Smooth muscle cell of the brain vasculature (primary cell): Measurements from ENCODE around the gene SMARCAD1.
"Not testable (repeated sequence)": the region's sequence is repeated elsewhere in the genome, so short reads cannot be mapped to it uniquely, and the experiment has no call there.

Source experiments
- DNase-seq: peaks from one replicate; pipeline ENCODE4 v3.0.0-alpha.2; 2012; ENCODE audit warnings: low read depth, low spot score

Gene SMARCAD1

DNA sequence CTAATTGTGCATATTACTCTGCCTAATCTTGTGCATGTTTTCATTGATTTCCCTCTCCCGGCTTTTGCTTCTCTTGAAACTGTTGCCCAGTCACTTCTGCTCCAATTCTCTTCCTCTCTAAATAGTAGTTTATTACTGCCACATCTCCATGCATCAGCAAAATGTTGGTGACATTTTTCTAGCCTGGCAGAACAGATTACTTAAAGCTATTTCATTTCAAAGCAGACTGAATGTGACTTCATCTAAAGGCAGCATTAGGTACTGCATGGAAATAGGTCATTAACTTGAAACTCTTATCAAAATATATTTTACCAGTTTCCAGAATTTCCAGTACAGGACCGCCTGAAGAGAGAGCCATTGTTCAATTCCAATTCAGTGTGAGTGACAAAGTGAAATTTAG is 82.6 kb downstream of the SMARCAD1 start:
- no peak for DNase-seq

- DNase-seq: not testable (repeated sequence)
Observed at GRCh38 chr4:94293981-94294380, 86.3 kb downstream of the SMARCAD1 start.

GRCh38 chr4:94295473-94295872 is 87.8 kb downstream of the SMARCAD1 start:
- not testable (repeated sequence) for DNase-seq

DNA sequence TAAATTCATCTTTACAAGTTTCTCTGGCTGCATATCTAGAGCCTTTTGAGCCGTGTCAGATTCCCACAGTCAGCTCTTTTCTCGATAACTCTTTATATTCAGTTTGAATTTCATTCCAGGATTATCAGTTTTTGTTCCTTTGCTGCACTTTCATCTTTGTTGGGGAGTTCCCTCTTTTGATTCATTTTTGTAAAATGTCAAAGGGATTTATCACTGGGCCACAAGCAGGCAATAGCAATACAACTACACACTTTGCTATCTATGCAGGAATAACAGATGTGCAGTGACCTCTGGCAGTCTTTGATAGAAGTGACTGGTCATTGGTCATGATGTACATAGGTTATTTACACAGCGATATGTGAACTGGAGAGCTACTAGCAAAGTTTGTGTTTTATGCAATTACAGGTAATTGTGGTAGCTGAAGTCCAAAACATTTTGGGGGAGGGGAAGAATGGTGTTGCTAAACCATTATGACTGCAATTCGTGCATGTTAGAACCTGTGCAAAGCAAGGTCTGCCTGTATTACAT is 91.1 kb downstream of the SMARCAD1 start:
- DNase-seq: no peak

- DNase-seq: no peak
Observed at GRCh38 chr4:94302191-94302590, 94.5 kb downstream of the SMARCAD1 start.

- DNase-seq: peak; percentile 17
Observed at GRCh38 chr4:94304365-94304971, 96.8 kb downstream of the SMARCAD1 start.

DNA sequence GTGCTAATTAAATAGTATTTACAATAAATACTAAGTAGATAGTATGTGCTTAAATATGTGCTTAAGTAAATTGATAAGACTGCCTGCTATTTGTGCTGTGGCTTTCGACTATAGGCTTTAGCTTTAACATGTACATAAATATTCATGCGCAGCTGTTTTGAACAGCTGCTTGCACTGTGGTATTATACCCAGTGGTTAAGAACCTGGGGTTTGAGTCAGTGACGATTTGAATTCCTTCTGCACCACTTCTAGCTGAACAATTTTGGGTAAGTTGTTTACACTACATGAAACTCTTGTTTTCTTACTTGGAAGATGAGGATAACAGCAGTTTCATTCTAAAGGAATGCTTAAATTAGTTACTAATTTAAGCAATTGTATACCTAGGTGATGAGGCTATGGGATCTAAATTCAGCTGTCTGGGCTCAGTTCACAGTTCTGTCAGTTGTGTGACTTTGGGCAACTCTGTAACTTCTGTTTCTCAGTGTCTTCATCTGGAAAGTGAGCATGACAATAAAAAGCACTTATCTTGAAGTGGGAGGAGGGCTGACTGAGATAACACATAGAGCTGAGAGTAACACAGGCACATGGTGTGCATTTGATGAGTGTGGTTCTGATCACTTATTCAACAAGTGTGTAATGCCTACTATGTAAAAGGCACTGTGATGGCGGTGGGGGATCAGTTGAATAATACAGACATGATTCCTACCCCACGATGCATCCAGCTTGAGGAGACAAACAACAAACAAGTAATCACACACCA is 98.0 kb downstream of the SMARCAD1 start:
- no peak for DNase-seq

DNA sequence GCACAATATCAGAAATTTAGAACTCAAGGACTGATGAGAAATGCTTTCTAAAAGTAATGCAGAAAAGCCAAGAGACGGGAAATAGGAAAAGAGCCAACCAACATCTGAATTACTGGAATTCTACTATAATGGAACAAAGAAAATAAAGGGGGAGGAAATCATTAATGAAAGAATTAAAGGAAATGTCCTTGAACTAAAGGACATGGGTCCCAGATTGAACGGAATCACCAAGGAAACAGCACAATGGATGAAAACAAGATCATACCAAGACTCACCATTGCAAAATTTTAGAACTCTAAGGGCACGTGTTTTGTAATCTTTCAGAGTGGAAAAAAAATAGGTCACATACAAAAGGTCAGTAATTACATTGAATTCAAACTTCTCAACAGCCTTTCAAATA is 99.0 kb downstream of the SMARCAD1 start:
- DNase-seq: no peak

DNA sequence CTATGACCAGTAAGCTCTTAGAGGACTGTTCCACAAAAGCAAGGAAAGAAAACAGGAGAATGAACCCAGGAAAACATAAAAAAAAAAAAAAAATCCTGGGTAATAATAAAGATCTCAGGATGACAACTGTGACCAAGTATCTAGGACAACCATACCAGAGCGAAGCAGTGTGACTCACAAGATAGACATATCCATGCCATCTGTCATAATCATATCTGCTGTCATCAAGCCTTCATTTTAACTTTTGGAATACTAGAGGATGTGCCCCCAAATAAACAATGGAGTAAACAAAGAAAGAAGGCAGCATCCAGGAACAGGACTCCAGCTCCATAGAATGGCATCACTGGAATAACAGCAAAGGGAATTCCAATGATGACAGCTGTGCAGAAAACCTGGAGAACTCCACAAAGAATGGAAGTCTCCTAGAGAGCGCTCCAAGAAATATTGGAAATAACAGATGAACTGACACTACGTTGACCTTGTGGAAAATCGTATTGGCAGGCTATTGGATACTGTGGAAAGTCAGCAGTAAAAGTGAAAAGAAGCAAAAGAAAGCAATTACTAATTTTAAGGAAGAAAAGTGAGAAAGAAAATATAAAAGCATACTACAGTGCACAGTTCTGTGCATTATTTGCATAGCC is 99.7 kb downstream of the SMARCAD1 start:
- DNase-seq: no peak

GRCh38 chr4:94319927-94320326 is 112.3 kb downstream of the SMARCAD1 start:
- DNase-seq: not testable (repeated sequence)

GRCh38 chr4:94325835-94326234 is 118.2 kb downstream of the SMARCAD1 start:
- no peak for DNase-seq

DNA sequence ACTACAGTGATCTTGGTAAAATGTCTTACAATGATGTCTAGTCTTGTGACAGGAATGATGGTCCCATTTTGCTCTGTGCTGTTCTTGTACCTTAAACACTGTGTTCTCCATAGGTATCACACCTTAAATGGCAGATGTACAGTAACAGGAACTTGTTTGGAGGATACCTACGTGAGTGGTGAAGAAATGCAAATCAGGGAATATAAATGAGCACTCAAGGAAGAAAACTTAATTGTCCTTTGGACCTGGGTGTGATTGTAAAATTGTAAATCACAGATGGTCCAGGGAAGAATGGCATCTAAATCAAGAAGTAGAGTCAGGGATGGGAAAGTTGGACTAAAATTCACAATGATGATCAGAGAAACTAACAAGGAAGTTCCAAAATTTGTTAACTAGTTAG is 122.3 kb downstream of the SMARCAD1 start:
- no peak for DNase-seq

DNA sequence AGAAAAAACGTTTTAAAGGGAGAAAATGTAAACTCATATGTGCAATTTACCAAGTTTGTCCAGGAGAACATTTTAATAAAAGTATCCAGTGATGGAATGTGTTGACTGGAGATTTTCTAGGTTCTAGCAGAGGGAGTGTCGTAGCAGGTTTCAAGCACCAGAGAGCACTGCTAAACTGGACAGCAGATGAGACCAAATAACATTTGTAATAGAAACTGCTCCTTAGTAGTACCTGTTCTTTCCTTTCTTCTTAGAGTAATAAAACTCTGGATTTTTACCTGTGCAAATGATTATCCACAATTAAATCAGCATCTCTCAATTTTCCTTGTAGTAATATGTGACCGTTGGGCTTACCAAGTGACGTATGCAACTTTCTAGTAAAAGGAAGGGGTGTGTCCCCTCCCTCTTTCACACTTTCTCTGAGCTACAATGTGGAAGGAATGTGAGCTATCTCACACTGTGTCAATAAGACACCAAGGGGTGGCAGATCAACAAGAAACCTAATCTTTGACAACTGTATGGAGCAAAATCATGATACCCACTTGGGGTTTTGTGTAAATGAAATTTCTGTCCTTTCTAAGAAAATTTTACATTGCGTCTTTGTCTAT is 125.4 kb downstream of the SMARCAD1 start:
- no peak for DNase-seq

DNA sequence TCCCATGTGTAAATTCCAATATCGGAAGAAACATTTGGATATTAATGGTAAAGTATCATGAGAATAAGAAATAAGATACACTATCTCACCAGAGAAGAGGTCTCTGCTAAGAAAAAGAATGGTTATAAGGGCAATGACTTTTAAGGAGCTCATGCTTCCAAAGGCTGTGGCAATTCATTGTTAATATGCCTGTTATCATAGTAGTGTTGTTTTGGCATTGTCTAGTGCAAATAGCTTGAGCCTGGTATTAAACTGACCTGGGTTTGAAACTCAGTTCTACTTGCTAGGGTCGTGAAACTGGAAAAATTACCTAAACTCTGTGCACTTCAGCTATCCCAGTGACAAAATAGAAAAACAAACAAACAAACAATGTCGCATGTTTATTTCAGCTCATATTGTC is 126.2 kb downstream of the SMARCAD1 start:
- no peak for DNase-seq

GRCh38 chr4:94334476-94334875 is 126.8 kb downstream of the SMARCAD1 start:
- DNase-seq: no peak

GRCh38 chr4:94334962-94335361 is 127.3 kb downstream of the SMARCAD1 start:
- no peak for DNase-seq

GRCh38 chr4:94336303-94336702 is 128.6 kb downstream of the SMARCAD1 start:
- DNase-seq: no peak

DNA sequence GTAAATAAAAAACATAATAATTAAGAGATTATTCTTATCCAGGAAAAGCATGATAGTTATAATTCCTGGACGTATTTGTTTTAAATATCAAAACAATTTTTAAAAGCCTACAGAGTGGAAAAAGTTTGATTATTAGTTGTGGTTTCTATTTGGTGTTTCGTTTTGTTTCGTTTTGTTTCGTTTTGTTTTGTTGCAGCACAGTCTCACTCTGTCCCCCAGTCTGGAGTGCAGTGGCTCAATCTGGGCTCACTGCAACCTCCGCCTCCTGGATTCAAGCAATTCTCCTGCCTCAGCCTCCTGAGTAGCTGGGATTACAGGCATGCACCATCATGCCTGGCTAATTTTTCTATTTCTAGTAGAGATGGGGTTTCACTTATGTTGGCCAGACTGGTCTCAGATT is 129.1 kb downstream of the SMARCAD1 start:
- DNase-seq: not testable (repeated sequence)

DNA sequence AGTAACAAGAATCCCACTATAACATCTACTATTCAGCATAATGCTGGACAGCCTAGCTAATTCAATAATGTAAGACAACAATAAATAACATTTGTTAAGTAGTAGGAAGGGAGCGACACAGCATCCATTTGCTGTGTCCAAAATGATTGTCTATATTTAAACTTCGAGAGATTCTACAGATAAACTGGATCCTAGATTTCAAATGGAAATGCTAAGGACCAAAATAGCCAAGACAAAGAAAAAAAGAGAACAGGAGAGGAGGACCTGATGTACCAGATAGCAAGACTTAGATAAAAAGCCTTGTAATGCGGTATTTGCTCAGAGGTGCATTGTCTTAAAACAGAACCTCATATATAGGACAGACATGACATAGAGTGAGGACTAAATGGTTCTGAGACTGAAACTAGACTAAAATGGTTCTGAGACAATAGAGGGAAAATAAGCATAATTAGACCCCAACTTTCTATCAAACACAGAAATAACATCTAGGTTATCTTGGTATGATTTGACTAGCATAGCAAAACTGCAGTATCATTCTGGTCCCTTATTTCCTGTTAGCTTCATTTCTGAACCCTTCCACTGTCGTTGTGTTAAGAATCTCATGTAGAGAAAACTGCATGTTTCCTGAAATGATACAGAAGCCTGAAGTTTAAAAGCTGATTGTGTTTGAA is 131.2 kb downstream of the SMARCAD1 start:
- no peak for DNase-seq

DNA sequence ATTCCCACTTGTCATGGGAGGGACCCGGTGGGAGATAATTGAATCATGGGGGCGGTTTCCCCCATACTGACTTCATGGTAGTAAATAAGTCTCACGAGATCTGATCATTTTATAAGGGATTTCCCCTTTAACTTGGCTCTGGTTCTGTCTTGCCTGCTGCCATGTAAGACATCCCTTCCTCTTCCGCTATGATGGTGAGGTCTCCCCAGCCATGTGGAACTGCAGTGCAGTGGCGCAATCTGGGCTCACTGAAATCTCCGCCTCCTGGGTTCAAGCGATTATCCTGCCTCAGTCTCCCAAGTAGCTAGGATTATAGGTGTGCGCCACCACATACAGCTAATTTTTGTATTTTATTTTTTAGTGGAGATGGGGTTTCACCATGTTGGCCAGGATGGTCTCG is 132.1 kb downstream of the SMARCAD1 start:
- no peak for DNase-seq
